ENCODE measurements around the gene ZXDC.

DNA sequence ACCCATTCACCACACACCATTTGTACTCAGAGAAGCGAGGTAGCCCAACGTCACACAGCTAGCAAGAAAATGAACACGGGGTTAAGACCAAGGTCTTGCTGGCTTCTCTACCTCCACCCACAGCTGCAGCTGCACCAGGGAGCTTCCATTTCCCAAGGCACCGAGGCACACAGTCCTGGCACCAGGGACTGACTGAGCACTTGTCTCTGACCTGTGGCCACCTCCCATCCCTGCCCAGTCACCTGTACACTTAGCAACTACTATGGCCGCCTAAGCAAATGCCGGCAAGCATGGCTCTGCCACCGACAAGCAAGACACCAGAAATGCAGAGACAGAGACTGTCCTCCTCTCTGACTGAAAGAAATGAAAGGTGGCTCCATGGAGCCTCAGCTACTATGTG is 15.3 kb downstream of the ZXDC start:
- TF ChIP-seq POLR2A (IDR thresholded peaks at IDR 0.05) (no peak), EP300 (IDR thresholded peaks at IDR 0.05) (no peak)
- TF ChIP-seq, protein P1, sequence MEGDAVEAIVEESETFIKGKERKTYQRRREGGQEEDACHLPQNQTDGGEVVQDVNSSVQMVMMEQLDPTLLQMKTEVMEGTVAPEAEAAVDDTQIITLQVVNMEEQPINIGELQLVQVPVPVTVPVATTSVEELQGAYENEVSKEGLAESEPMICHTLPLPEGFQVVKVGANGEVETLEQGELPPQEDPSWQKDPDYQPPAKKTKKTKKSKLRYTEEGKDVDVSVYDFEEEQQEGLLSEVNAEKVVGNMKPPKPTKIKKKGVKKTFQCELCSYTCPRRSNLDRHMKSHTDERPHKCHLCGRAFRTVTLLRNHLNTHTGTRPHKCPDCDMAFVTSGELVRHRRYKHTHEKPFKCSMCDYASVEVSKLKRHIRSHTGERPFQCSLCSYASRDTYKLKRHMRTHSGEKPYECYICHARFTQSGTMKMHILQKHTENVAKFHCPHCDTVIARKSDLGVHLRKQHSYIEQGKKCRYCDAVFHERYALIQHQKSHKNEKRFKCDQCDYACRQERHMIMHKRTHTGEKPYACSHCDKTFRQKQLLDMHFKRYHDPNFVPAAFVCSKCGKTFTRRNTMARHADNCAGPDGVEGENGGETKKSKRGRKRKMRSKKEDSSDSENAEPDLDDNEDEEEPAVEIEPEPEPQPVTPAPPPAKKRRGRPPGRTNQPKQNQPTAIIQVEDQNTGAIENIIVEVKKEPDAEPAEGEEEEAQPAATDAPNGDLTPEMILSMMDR (IDR thresholded peaks at IDR 0.05), result no peak

Data from gastroesophageal sphincter (tissue), 3 donors.